Ovary (tissue), 9 donors: ENCODE measurements around the gene SLC39A8. TPM values are rescaled to one million over a fixed set of nuclear protein-coding genes. Genes with fewer than 3 reads are reported as not detected.

Experiments used
- DNase-seq, 5 donors: peaks; one replicate each; pipeline ENCODE4 v3.0.0-alpha.2; 2019 to 2020
- H3K27ac ChIP-seq, 2 donors: fragments of 200-600 bp; one replicate each; pipeline versions ENCODE4 v1.5.1 to v1.8.0; 2019 to 2022
- H3K27me3 ChIP-seq: fragments of 200-600 bp; one replicate; pipeline ENCODE4 v1.8.0; 2022
- H3K36me3 ChIP-seq: fragments of 200-600 bp; sonication (generic); one replicate; pipeline ENCODE4 v1.5.1; 2019
- H3K4me1 ChIP-seq: one replicate; pipeline ENCODE4 v1.8.1; 2013; ENCODE audit warnings: mild to moderate bottlenecking, moderate library complexity; ENCODE audit not compliant: insufficient read depth
- H3K4me3 ChIP-seq: fragments of 200-600 bp; sonication (generic); one replicate; pipeline ENCODE4 v1.5.1; 2017
- H3K9me3 ChIP-seq, 2 donors: fragments of 200-600 bp in 1 of 2; sonication (generic) in 1 of 2; one replicate each; pipeline versions ENCODE4 v1.5.1 to v1.8.1; 2013 to 2019; ENCODE audit warnings: mild to moderate bottlenecking in 1 of 2, moderate library complexity in 1 of 2
- EP300 ChIP-seq: sonication (generic); formaldehyde crosslinking; IDR thresholded peaks from one replicate; pipeline ENCODE4 v1.6.1; 2017; ENCODE audit warnings: antibody characterized with exemption
- POLR2A ChIP-seq: fragments of 450-650 bp; IDR thresholded peaks from one replicate; pipeline ENCODE4 v1.6.1; 2017; ENCODE audit warnings: antibody characterized with exemption, mild to moderate bottlenecking, moderate library complexity
- WGBS, 3 donors: extraction: QIAGEN DNeasy Blood & Tissue Kit in 1 of 3; methylation state at CpG; one replicate each; pipeline versions ENCODE4 v1.1.5 to v1.1.7; 2013 to 2017; 5-methylcytosine and 5-hydroxymethylcytosine counted together
- intact Hi-C, 4 donors: fragments of 100-400 bp; cut with DNase I; formaldehyde crosslinking; loops; one replicate each; pipeline versions ENCODE4 v1.11.0 to v1.15.1; 2022 to 2023
- polyA plus RNA-seq, 2 donors: library from polyadenylated mRNA; stranded (reverse); fragments of 200-250 nt in 1 of 2; fragments of 350-450 nt in 1 of 2; fragmentation: Illumina TruSeq in 1 of 2; extraction: RNeasy Lipid Tissue Mini Kit (QIAGEN cat#74804) in 1 of 2; gene quantifications; one replicate each; pipeline ENCODE4 v1.2.3, GENCODE V29; 2013 to 2014
- total RNA-seq, 7 donors: library from RNA; depleted of rRNA in 2 of 7; stranded (reverse); fragments of >200 nt in 2 of 7; fragmentation: NEBNext Ultra II Directional in 3 of 7; extraction: Animal tissue kit (Norgen Biotek cat#: 25700) in 3 of 7; gene quantifications; one replicate each; pipeline versions ENCODE4 v1.1.0 to v1.2.4, GENCODE V29; 2016 to 2023
- TF ChIP-seq, protein P1 (sequence below), 3 donors: fragments of 450-650 bp in 2 of 3; fragments of 200-600 bp in 1 of 3; IDR thresholded peaks; one replicate each; pipeline versions ENCODE4 v1.5.1 to v1.8.0; 2016 to 2022; ENCODE audit warnings: antibody characterized with exemption in 3 of 3, mild to moderate bottlenecking in 1 of 3
- donor health status: DM: no; HTN: no; CAD: no; lungs with moderate emphysema.
- donor health status: DM: no; HTN: no; CAD: no.
- donor health status: Bipolar disorder and iron deficiency.
- donor health status: DM: yes; HTN: yes; CAD: no.
- donor health status: DM: no; HTN: no; CAD: no.
- donor health status: DM: yes; HTN: yes; CAD: no.

Gene SLC39A8
- total and polyA plus RNA-seq, 9 donors, result 11.5 to 28.7 (median 19.2) TPM

DNA sequence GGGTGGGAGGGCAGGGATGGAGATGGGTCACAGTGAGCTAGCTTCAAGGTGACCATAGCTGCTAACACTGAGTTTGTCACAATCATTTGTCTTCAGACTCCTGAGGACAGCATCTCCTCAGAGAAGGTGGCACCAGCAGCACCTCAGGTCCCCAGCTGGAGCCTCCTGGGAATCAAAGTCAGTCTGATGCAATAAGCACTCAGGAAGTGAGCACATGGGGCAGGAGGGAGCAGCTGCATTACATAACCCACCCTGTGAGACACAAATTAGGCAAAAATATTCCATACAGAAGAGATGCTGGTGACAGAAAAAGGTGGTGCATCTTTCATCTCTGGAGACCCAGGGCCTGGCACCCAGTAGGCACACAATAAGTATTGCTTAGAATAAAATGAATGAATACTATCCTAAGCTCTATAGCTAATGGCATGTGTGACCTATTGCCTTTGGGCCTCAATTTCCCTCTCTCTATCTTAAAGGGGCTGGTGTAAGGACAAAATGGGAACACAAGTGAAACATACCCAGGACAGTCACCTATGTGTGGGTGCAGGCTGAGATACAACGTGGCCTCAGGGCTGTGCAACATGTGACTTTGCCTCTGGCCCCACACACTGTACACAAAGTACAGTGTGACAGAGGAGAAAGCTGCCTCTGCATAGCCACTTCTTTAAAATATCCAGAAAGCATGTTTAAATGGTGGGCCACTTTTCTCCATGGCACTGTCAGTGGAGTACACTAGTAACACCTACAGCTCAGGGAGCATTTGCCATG is 37.1 kb downstream of the SLC39A8 start:
- WGBS, 3 donors, result 67 to 76% (median 73%) methylated on average over 1 of the region's 1 CpG
- no peak overlapping the region for H3K4me3 ChIP-seq
- TF ChIP-seq EP300 (no peak), POLR2A (no peak)
- TF ChIP-seq, protein P1, sequence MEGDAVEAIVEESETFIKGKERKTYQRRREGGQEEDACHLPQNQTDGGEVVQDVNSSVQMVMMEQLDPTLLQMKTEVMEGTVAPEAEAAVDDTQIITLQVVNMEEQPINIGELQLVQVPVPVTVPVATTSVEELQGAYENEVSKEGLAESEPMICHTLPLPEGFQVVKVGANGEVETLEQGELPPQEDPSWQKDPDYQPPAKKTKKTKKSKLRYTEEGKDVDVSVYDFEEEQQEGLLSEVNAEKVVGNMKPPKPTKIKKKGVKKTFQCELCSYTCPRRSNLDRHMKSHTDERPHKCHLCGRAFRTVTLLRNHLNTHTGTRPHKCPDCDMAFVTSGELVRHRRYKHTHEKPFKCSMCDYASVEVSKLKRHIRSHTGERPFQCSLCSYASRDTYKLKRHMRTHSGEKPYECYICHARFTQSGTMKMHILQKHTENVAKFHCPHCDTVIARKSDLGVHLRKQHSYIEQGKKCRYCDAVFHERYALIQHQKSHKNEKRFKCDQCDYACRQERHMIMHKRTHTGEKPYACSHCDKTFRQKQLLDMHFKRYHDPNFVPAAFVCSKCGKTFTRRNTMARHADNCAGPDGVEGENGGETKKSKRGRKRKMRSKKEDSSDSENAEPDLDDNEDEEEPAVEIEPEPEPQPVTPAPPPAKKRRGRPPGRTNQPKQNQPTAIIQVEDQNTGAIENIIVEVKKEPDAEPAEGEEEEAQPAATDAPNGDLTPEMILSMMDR (IDR thresholded peaks at IDR 0.05), result no peak
- intact Hi-C loops, result no loop called here
- H3K27ac ChIP-seq, result no peak overlapping the region
- no peaks in the 10 kb centered on the region for H3K4me1 ChIP-seq
- no peaks in the 10 kb centered on the region for H3K36me3 ChIP-seq
- no peak for DNase-seq
- no peaks in the 10 kb centered on the region for H3K9me3 ChIP-seq
- no peaks in the 10 kb centered on the region for H3K27me3 ChIP-seq

DNA sequence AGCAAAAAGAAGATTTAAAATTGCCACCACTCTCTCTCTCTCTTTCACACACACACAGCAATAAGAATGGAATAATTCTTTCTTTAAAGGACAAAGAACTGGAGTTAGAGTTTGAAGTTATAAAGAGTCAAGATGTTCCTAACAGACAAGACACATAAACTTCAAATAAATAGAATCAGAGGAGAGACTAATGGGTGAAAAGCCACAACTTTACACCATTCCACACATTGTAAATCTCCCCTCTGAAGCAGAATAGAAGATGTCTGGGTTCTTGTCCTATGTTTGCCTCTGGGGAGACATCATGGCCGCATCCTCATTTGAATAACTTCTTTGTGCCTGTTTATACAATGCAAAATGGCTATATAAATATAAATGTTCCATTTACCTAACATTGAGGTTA is 39.6 kb downstream of the SLC39A8 start:
- H3K36me3 ChIP-seq, result no peaks in the 10 kb centered on the region
- H3K27me3 ChIP-seq, result no peaks in the 10 kb centered on the region
- TF ChIP-seq POLR2A (no peak), EP300 (no peak)
- TF ChIP-seq, protein P1 (IDR thresholded peaks at IDR 0.05), result no peak
- DNase-seq, result no peak
- H3K4me3 ChIP-seq, result no peak overlapping the region
- no peaks in the 10 kb centered on the region for H3K9me3 ChIP-seq
- no peaks in the 10 kb centered on the region for H3K4me1 ChIP-seq
- no peak overlapping the region for H3K27ac ChIP-seq
- intact Hi-C loops, result no loop called here
- 91 to 99% (median 98%) methylated on average over 1 of the region's 1 CpG for WGBS, 3 donors

DNA sequence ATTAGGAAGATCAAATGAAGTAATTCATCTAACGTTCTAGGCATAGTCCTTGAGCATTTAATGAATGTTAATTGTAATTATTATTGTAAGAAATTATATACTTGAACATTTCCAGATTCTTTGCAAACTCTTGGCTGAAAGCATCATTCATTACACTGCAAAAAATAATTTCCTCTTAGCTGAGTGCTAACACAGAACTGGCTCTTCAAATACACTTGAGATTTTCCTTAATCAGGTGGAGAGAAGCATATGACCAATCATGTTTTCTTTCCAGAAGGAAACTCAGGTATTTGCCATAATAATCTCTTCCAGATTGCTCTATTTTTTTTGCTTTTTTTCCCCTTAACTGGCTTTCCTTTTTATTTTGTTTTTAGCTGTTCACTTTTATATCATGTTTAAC is 42.5 kb downstream of the SLC39A8 start:
- no peak overlapping the region for H3K27ac ChIP-seq
- H3K4me3 ChIP-seq, result no peak overlapping the region
- intact Hi-C loops, result no loop called here
- H3K9me3 ChIP-seq, result no peaks in the 10 kb centered on the region
- no peak for DNase-seq
- TF ChIP-seq, protein P1 (IDR thresholded peaks at IDR 0.05), result no peak
- TF ChIP-seq POLR2A, result no peak
- TF ChIP-seq EP300, result no peak
- 68 to 81% (median 72%) methylated on average over 1 of the region's 1 CpG for WGBS, 3 donors
- no peaks in the 10 kb centered on the region for H3K27me3 ChIP-seq
- no peaks in the 10 kb centered on the region for H3K36me3 ChIP-seq
- H3K4me1 ChIP-seq, result peaks cover 1% of the 10 kb centered on the region

DNA sequence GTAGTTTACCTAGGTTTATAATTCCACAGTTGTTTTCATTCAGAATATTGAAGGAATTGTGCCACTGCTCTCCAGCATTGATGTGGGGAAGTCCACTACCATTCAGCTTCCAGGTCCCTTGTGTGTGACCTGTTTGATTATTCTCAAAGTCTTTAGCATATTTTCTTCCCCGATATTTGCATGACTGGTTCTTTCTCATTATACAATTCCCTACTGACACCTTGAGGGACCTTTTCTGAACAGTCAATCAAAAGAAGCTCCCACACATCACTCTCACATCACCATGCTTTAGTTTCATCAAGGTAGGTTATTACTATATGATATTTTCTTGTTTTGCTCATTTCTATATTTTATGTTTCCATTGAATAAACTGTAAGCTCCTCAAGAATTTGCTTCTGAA is 44.1 kb downstream of the SLC39A8 start:
- Histone ChIP-seq H3K9me3 (no peaks in the 10 kb centered on the region), H3K4me1 (peaks cover 1% of the 10 kb centered on the region), H3K27ac (no peak overlapping the region), H3K36me3 (no peaks in the 10 kb centered on the region), H3K27me3 (no peaks in the 10 kb centered on the region), H3K4me3 (no peak overlapping the region)
- no peak for DNase-seq
- TF ChIP-seq POLR2A (no peak), EP300 (no peak)
- TF ChIP-seq, protein P1 (IDR thresholded peaks at IDR 0.05), result no peak
- intact Hi-C loops, result no loop called here
- 90 to 95% (median 90%) methylated on average over 1 of the region's 1 CpG for WGBS, 3 donors
